ENCODE measurements around the gene IL17RA. TPM values are rescaled to one million over a fixed set of nuclear protein-coding genes. Genes with fewer than 3 reads are reported as not detected.

IL17RA gene
- total RNA-seq, 1 donor from 2014 or later, result 22.3 TPM

DNA sequence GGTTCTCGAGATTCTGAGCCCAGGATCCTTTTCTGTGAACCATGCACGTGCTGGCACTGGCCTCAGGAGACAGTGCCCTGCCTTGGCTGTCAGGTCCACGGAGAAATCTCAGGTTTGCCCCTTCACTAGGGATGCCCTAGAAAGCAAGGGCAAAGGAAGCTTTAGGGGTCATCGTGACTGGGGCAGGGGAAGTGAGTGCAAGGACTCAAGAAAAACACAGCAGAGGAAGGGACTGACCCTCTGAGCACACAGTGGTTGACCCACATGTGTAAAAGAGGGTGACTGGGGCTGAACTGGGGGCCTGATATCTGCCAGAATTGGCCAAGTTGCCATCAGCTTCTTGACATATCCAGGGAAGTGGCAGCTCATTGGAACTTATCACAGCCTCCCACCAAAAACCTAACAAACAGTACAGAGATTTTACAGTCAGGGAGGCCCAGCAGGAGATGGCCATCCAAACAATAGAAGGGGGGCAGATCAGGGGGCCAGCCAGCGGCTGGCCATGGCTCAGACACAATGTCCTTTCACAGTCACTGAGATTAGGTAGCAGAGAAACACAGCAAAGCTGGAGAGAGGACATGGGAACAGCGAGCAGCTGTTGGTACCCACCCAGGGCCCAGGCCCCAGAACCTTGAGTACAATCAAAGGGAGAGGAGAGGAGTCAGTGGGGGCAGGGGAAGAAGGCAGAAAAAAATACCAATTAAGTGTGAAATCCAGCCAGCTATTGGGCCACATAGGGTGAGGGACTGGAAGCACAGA lies 32.0 kb downstream of the IL17RA start:
- intact Hi-C loops (cut with DNase I), result no loop called here
- ATAC-seq (no peak), DNase-seq (ENCODE audit: low spot score) (no peak)

DNA sequence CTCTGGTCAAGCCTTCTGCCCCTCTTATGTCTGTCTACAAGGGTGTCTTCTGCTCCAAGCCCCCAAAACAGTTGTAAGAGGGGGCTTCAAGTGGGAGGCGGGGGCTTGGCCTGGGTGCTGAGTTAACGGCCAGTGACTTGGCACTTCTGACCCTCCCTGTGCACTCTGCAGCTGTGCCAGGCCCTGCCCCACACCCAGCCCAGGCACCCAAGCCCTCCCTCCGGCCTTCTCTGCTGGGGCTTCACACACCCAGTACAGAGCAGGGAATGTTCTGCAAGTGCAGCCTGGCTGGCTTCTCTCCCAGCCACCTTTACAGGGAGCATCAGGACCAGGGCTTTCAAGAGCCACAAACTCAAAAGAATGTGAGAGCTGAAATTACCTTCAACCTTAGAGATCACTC lies 32.6 kb downstream of the IL17RA start:
- ATAC-seq, result no peak
- DNase-seq (ENCODE audit: low spot score), result no peak
- intact Hi-C loops (cut with DNase I), result no loop called here

DNA sequence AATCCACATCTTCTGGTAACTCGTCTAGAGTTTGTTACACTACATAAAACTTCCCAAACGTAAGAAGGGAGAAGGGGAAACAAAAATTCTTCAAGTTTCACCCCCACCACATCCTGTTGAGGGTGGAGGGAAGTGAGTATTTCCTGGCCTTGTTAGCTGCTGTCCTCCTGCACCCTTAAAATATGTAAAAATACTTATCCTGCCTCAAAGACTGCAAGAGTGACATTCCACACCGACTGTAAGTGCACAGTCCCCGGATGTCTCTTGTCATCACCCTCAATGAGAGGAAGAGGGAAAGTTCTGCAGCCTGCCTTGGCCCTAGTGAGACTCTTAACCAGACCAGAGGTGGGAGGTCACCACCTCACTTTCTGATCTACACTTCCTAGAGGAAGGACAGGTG lies 33.1 kb downstream of the IL17RA start:
- DNase-seq (ENCODE audit: low spot score), result no peak
- intact Hi-C loops (cut with DNase I), result no loop called here
- ATAC-seq, result peak; percentile 7

DNA sequence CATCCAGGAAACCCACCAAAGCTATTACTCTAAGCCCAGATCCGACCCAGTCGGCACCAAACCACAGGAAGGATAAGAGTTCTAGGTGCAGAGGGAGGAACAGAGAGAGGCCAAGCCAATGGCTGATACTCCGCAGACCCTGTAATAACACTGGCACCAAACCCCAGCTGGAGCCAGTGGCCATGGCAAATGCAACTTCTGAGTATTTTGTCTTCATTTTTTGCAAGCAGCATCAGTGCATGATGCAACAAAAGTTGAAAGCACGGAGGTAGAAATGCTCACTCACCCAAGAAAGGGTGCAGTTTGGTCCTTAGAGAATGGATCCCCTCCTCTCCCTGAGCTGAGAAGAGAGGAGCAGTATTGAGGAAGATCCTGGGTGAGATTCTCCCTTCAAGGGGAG lies 33.5 kb downstream of the IL17RA start:
- intact Hi-C loops (cut with DNase I), result no loop called here
- DNase-seq (ENCODE audit: low spot score), result no peak
- no peak for ATAC-seq

DNA sequence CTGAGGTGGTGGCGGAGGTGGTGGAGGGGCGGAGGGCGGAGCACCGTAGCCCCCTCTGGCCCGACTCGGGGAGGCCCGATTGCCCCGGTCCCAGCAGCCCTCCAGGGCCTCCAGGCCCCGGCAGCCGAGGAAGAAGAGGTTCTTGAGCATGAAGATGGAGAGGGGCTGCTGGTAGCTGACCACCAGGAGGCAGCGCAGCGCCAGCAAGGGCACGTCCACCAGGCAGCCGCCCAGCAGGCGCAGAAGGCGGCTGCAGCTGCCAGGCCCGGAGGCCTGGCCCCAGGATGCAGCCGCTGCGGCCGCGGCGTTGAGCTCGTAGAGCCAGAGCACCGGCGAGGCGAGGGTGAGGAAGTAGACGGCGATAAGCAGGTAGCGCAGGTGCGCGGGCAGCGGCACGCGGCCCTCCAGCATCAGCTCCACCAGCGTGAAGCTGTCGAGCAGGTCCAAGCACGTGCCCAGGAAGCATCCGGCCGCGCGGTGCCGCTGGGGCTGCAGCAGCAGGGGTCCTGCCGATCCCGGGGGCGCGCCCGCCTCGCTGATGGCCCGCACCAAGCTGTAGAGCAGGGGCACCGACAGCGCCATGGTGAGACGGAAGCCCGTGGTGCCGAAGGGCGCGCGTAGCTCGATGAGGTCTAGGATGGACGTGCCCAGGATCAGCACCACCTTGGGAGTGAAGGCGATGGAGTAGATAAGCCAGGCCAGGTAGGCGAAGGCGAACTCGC lies 34.8 kb downstream of the IL17RA start:
- intact Hi-C loops (cut with DNase I), result no loop called here
- DNase-seq (ENCODE audit: low spot score), result no peak
- ATAC-seq, result no peak

DNA sequence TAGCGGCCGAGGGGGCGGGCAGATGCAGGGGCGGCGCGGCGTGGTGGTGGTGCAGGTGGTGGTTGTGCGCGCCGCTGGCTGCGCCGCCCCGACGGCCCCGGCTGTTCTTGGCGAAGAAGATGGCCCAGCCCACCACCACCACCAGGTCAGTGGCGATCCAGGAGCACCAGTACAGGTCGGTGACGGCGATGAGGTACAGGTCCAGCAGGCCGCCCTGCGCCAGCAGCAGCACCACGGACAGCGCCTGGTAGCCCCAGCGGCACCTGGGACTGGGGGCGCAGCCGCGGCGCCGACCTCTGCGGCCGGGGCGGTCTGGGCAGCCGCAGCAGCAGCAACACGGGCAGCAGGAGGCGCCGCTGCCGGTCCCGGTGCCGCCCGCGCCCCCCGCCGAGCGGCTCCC lies 35.5 kb downstream of the IL17RA start:
- intact Hi-C loops (cut with DNase I), result no loop called here
- peak; percentile 52 for ATAC-seq
- DNase-seq (ENCODE audit: low spot score), result peak; percentile 70

DNA sequence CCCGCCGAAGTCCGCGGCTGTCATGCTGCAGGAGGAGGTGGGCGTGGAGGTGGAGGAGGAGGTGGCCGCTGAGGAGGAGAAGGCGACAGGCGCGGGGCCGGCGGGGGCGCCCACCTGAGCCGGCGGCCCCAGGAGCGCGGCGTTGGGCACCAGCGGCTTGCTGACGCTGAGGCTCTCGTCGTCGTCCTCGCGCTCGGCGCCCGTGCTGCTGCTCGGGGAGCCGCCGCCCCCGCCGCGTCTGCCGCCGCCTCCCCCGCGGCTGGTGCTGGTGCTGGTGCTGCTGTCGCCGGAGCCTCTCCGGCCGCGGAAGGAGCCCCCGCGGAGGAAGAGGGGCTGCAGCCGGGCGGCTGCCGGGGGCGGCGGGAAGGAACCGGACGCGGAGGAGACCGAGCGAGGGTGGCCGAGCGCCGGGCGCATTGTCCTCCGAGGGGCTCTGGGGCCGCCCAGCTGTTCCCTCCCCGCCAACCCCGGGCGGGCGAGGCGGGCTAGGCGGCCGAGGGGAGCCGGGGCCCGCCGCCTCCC lies 36.0 kb downstream of the IL17RA start:
- ATAC-seq (no peak), DNase-seq (ENCODE audit: low spot score) (no peak)
- intact Hi-C loops (cut with DNase I), result no loop called here

DNA sequence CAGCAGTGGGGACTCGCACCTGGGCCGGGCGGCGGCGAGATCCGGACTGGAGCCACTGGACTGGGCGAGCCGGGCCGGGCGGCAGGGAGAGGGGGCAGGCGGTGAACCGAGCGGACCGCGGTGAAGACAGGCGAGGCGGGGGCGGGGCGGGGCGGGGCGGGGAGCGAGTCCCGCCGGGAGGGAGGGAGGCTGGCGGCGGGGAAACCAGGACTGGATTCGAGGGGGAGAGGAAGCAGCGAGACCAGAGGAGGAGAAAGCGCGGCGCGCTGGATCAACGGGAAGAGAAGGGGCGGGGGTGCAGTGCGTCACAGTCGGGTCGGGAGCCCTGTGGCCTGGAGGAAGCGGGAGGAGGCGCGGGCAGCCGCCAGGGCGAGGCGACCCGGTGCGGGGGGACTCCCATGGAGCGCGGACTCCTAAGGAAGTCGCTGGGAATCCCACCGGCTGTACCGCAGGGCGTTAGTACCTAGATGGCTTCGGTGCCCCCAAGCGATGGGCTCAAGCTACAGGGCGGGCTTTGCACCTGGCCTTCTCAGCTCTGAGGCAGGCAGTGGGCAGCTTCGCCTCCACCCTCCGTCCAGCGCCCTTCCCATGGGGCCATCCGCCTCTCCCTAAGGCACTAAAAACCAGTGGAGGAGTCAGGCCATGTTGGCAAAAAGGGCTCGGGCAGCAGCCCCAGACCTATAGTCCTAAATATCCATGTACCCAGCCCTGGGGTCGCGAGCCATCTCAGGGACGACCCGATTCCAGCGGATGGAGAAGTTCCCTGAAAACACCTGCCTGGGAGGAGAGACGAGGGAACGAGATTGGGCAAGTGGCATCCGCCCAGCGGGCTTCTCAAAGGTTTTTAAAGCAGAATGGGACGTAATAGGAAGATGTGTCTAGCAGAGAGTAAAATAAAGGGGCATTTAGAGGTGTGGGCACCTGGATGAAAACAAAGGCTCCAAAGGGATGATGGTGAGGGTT lies 36.7 kb downstream of the IL17RA start, which contains the start of gene TMEM121B:
Gene TMEM121B, minus strand, starts transcription at position 128 of the 963 bp plus-strand sequence. CDS start 233 bp downstream, outside the sequence.
- DNase-seq (ENCODE audit: low spot score) (peak; percentile 79), ATAC-seq (peak; percentile 73)
- intact Hi-C loops (cut with DNase I), result no loop called here

DNA sequence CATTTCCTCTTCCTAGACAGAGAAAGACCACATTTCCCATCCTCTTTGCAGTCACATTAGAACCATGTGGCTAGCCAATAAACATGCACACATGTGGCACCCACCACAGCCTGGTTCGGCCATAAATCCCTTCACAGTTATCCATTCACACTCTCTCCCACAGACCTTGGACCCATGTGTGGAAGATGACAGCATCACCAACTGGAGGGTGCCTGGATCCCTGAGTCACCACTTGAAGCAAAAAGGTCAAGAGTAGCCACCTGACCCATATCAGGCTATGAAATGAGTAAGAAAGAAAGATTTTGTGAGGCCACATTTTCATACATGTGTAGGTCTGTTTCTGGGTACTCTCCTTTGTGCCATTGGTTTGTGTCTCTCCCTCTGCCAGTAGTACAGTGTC lies 45.4 kb downstream of the IL17RA start:
- ATAC-seq, result no peak
- DNase-seq (ENCODE audit: low spot score), result no peak
- intact Hi-C loops (cut with DNase I), result no loop called here

DNA sequence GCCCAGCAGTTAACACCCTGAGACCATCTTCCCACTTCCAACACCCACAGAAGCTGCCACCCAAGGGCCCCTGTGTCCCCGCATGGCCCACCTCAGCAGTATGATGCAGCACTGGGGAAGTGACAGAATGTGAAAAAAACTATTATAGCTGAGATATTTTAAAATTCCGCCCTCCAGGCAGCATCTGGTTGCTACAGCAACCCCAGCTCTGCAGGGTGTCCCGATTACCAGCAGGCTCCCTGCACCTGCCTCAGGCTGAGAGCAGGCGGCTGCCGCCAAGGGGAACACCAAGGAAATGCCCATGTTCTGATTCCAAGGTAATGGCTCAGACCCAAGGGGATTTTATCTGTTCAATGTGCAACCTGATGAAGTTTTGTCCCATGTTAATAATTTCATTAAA lies 46.9 kb downstream of the IL17RA start:
- no peak for ATAC-seq
- intact Hi-C loops (cut with DNase I), result no loop called here

DNA sequence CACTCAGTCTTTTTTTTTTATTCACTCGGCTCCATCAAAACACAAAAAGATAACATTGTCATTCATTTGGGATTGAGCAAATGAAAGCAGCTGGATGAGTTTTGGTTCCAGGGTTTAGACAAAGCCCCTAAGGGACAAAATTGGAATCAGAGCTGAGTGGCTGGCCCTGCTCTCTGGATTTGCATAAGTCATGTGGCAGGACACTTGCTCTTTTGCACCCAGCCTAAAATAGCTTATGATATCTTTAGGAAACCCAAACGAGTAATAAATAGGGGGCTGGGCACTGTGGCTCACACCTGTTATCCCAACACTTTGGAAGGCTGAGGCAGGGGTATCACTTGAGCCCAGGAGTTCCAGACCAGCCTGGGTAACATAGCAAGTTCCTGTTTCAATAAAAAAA lies 47.3 kb downstream of the IL17RA start:
- no peak for ATAC-seq
- no peak for DNase-seq (ENCODE audit: low spot score)
- intact Hi-C loops (cut with DNase I), result no loop called here

More for the DNA sequence above, 46.9 kb downstream of the IL17RA start:
- no peak for DNase-seq (ENCODE audit: low spot score)

DNA sequence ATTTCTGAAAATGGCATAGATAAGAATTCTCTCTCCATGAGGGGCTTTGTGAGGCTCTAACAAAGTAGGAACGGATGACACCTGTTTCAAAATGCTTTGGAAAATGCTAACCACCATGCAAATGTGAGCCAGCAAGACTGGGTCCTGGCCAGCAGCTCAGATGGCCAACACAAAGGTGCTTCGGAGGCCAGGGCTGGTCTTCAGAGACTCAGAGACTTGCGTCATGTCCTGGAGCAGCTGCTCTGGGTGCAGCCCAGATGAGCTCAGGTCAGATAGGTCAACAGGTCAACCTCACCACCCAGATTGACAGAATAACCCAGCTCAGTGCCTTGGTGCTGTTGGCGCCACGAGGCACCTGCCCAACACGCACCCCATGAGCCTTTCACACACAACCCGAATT lies 48.3 kb downstream of the IL17RA start:
- ATAC-seq (no peak), DNase-seq (ENCODE audit: low spot score) (no peak)
- intact Hi-C loops (cut with DNase I), result no loop called here

DNA sequence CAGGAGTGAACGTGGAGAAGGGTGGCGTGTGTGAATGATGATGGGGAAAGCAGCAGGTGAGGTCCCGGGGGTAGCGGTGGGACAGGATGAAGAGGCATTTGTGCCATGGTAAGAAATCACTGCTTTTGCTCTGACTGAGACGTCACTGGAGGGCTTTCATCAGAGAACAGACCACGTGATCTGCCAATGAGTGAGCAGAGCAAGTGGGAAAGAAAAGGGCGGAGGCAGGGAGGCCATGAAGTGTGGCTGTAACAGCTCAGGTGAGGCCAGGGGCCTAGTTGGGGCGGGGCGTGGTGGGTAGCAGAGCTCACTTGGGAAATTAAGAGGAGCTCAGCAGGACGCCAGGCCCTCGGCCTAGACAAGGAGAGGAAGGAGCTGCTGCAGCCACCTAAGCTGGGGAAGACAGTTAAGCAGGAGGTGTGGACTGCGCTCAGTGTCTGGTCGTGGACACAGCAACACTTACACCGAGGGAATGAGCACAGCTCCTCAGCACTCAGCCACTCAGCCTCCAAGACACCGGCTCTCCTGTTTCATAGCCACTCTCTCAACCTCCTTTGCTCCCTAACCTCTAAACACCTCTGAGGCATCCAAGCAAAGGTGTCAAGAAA lies 50.5 kb downstream of the IL17RA start:
- ATAC-seq, result no peak
- DNase-seq (ENCODE audit: low spot score), result no peak
- intact Hi-C loops (cut with DNase I), result no loop called here

DNA sequence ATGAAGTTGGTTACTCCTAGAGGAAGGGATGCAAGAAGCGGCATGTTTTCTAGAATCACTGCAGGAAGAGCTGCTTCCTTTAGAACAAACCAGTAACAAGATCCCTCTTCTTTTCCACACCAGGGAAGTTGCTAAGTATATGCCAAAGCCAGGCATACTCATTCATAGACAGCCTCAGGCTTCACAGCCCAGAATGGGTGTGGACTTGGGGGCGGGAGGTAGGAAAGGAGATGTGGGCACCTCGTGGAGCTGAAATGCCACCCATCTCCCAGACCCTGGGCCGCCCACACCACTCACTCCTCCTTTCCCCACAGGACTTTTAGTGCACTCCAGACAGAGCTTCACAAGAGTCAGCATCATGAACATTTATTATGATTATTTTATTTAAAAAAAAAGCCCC lies 52.4 kb downstream of the IL17RA start:
- no peak for ATAC-seq
- intact Hi-C loops (cut with DNase I), result no loop called here
- DNase-seq (ENCODE audit: low spot score), result no peak

DNA sequence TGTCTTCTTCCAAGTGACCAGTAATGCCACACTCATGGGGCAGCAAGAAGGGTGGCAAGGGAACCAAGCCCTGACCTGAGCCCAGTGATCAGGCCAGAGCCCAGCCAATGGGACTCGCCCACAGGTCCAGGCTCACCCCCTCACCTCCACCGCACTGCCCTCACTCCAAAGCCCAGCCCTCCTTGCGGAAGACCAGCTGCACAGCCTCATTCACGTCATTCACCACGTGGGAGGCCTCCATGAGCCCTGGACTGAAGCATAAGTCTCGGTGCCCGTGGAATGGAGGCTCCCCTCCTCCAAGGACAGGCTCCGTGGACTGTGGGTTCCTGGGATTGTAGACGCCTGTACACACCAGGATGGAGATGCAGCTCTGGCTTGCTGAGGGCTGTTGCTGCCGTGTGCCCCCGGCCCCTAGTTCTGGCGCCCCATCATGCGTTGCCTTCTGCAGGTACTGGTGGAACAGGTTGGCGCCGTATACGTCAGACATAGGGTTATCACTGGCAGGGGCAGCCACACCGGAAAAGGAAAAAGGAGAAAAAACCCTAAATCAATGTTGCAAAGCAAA lies 53.1 kb downstream of the IL17RA start:
- intact Hi-C loops (cut with DNase I), result no loop called here
- DNase-seq (ENCODE audit: low spot score) (no peak), ATAC-seq (no peak)

DNA sequence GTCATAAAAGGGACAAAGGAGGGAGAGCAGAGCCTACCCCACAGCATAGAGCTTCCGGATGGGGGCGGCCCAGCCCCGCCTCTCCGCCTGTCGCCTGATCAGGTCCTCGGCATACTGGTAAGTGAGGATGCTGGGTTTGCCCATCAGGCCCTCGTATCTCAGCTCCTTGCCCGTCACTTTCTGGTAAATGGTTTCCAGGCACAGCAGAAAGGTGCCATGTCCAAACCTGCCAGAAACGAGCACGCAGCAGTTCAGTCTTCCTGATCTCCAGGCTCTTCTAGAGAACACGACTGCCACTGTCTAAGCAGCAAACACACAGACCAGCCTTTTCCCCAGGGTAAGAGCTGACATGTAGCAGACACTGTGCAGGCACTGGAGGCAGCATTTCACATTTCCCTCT lies 53.7 kb downstream of the IL17RA start:
- intact Hi-C loops (cut with DNase I), result no loop called here
- ATAC-seq (no peak), DNase-seq (ENCODE audit: low spot score) (no peak)

DNA sequence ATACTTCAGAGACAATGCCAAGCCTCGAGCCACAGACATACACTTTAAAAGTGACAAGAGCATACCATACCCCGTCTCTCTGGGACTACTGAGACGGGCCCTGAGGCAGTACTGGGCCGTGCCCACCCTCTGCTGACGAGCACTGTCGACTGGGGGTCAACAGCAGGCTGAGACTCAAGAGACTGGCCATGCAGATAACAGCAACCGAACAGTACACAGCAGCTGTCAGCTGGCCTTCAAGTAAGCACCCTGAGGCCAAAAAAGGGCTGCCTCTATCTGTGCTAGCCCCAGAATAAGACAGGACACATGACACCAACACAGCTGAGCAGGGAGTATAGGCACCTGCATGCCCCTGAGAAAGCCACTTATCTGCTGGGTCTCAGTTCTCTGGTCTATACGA lies 55.2 kb downstream of the IL17RA start:
- ATAC-seq (no peak), DNase-seq (ENCODE audit: low spot score) (no peak)
- intact Hi-C loops (cut with DNase I), result no loop called here

Data from sciatic nerve (tissue), 2 donors.